GM19099 (cell line): ENCODE results near the gene ABHD8.

Source experiments
- POLR2A ChIP-seq: IDR thresholded peaks from 3 replicates; pipeline ENCODE4 v1.6.1; 2011; ENCODE audit warnings: low read depth; ENCODE audit not compliant: insufficient read length; ENCODE audit errors: extremely low read depth

Gene ABHD8

DNA sequence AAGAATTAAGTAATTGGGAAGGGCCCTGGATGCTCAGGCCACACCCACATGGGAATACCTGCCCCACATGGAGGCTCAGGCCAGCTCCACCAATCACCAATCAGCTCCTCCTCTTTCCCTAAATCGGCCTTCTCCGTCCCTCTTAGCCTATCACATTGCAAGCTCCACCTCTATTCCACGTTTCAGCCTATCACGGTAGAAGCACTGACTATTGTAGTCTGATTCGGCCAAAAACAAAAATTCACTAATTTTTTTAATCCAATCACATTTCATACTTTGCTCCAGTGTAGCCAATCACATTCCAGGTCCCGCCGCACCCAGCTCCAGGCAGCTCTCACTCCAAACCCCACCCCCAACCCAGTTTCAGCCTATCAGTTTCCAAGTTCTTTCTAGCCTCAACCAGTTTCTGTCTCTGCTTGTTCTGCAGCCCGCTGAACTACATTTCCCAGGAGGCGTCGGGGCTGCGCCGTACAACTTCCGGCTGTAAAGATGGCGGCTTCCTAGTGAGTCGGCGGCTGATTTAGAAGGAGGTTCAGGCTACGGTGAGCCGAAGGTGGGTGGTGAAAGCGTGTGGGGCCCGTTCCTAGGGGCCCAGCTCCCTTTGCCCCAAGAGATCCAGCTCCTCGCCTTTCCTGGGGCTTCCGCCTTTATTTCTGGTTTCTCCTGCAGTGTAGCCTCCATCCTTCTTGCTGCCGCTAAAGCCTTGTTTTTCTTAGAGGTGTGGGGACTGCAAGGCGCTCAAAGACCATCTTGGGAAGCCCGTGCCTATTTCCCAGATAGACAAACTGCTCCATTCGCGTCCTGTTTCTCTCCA lies 36.0 kb downstream of the ABHD8 start, which contains the start of gene BABAM1:
Gene BABAM1, plus strand, starts transcription at position 469 of the 814 bp plus-strand sequence. CDS start 1,364 bp downstream, outside the sequence.
- peak; percentile 78 for TF ChIP-seq POLR2A

DNA sequence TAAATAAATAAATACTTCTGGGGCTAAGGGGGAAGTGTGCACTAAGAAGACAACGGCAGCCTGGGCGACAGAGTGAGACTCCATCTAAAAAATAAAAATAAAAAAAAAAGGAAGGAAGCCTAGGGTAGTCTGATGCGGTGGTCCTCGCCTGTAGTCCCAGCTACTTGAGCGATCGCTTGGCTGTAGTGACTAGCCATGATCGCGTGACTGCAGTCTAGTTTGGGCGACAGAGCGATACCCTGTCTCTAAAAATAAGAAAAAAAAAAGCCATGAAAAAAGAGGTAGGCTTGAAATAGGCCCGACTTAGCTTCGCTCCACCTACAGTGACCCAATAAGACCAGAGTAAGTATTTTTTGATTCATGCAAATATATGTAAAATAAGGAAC lies 36.6 kb downstream of the ABHD8 start:
- TF ChIP-seq POLR2A, result peak; percentile 53

DNA sequence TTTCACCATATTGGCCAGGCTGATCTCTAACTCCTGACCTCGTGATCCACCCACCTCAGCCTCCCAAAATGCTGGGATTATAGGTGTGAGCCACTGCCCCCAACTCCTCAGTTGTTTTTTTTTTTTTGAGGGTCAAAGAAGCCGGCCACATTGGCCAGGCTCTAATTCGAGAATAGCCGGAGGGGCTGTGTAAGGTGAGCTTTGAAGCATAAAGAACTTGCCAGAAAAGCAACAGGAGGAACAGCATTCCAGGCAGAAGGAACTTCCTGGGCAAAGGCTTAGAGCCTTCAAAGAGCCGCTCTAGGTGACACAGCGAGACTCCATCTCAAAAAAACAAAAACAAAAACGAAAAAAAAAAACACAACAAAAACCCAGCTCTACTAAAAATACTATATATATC lies 37.2 kb downstream of the ABHD8 start:
- no peak for TF ChIP-seq POLR2A

DNA sequence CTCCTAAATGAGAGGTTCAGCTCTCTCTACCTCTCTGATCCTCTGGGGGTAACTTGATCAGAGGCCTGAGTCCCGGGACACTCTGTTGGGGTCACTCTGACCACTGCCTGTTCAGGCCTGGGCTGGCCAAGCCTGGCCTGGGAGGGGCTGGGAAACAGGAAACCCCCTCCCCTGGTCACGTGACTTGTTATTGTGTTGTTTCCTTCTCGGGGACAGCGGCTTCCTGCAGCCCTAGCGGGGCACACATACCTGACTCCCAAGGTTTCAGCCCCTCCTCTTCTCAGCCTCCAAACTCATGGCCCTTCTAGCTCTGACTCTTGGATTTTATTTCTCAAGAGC lies 38.6 kb downstream of the ABHD8 start, which contains the start of gene USHBP1:
Gene USHBP1, minus strand, starts transcription at position 105 of the 339 bp plus-strand sequence. CDS start 446 bp downstream, outside the sequence.
- no peak for TF ChIP-seq POLR2A

DNA sequence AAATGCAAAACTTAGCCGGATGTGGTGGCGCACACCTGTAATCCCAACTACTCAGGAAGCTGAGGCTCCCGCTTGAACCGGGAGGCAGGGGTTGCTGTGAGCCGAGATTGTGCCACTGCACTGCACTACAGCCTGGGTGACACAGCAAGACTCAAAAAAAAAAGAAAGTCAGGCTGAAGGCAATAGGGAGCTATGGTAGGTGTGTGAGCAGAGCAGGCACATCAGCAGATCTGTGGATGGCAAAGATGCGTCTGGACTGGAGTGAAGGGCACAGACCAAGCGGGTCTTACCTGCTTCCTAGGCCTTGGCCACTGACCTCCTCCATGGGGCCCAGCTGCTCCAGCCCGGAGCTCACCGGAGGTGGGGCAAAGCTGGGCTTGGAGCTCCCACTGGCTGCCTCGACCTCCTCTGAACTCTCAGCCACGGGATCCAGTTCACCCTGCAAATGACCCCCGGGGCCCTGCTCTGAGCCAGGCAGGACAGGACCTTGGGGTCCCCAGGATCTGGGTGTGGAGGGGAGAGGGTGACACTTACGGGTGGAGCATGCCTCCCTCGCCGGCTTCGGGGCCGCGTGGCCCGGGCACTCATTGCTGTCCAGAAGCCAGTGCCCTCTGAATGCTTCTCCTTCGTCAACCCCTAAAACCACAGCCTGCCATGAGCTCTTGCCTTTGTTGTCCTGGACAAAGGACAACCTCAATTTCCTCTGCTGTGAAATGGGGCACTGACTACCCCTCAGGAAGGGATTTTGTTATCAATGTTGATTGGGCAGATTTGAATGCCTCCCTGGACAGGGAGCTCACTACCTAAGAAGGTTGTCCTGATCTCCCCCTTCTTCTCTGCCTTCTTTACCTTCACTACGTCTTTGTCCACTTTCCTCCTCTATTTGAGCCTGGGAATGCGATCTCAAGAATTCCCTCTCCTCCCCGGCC lies 39.2 kb downstream of the ABHD8 start:
- TF ChIP-seq POLR2A, result no peak

DNA sequence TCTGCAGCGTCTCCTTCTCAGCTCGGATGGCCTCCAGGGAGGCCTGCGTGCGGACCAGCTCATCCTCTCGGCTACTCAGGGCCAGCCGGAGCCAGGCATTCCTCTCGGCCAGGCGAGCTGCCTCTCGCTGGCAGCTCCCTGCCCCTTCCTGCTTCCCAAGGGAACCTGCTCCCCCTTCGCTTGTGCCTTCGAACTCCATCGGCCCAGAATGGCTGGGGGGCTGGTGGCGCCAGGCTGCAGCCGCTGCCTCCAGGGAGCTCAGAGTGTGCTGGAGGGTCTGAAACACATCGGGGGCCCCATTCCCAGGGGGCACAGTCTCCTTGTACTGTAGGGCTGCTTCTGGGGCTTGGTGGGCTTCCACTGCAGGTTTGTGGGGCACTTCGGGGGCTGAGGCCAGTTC lies 40.7 kb downstream of the ABHD8 start:
- TF ChIP-seq POLR2A, result no peak

DNA sequence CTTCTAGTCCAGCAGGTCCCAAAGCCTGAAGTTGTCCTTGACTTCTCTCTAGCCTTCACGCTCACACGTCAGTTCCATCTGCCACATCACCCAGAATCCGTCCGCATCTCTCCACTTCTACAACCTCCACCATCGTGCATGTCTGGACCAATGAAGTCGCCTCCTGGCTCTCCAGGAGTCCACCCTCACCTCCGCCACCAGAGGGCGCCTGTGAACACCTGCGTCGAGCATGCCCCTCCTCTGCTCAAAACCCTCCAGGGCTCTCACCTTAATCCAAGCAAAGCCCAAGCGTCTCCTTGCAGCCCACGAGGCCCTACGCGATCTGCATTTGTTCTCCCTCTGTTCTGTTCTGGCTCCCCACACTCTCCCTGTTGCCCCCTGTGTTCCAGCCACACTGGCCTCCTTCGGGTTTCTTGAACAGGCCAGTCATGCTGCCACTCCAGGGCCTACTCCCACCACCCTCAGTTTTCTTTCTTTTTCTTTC lies 42.3 kb downstream of the ABHD8 start:
- TF ChIP-seq POLR2A, result no peak

DNA sequence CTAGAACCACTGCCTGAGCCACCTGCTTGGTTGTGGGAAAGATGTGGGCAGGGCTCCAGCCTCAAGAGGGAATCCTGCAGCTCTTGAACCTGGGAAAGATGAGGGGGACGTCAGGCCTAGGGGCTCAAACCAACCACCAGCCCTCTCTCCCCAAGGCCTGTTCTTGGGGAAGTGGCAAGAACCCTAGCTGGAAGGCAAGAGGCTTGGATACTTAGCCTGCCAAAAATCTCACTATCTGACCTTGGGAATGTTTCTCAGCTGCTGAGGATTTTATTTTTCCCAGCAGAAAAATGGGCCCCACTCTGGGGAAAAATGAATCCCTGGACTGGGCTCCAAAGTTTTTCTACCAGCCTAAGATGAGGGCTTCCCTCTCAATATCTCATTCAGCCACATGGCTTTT lies 43.3 kb downstream of the ABHD8 start:
- no peak for TF ChIP-seq POLR2A

DNA sequence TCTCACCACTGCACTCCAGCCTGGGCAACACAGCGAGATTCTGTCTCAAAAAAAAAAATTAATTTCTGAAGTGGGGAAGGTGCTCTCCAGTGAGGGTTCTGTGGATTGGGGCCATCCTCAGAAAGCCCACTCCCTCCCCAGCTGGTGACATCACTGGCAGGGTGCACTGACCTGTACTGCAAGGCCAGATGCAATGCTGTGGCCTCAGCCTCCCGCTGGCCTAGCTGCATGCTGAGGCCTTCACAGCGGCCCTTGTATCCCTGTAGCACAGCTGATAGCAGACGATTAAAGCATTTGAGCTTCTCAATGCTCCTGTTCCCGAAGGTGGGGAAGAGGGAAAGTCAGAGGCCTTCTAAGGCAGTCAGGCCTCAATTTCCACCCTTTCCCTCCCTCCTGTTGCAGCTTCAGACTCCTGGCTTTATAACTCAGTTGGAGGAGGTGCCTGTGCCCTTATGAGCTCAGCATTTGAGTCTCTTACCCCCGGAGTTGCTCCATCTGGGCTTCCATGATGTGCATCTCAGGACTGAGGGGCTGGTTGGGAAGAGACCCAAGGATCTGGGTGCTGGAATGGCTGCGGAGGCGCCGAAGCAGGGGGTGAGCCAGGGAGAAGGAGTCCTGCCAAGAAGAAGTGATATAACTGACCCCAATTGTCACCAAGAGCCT lies 44.0 kb downstream of the ABHD8 start:
- no peak for TF ChIP-seq POLR2A

DNA sequence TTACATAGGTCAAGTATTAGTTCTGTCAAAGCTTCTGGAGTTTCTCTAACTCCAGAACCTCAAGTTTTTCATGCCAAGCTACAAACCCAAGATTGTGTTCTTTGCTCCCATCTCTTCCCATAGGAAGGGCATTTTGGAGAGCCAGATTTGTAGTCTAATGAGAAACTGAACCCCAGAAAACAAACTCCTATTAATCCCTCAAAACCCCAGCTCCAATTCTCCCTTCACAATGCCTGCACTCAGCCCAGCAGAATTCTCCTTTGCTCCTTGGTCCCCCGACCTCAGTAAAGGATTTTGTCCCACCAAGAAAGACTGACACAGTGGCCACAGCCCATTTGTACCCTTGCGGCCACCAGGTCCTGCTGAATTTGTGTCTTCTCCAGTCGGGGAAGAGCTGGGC lies 47.1 kb downstream of the ABHD8 start:
- TF ChIP-seq POLR2A, result no peak

DNA sequence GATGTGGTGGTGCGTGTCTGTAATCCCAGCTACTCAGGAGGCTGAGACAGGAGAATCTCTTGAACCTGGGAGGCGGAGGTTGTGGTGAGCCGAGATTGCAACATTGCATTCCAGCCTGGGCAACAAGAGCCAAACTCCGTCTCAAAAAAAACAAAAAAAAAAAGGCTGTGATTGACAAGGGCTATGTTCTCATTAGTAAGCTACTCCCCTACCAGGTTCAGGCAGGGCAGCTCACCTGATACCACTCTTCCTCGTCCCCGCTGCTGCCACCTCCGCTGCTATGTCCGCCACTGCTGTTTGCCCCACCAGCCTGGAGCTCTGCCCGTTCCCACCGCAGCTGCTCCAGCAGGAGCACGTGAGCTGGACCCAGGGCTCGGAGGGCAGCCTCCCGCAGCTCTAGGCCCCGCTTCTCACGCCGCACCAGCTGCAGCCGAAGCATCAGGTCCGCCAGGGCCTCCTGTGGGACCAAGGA lies 48.0 kb downstream of the ABHD8 start:
- no peak for TF ChIP-seq POLR2A

DNA sequence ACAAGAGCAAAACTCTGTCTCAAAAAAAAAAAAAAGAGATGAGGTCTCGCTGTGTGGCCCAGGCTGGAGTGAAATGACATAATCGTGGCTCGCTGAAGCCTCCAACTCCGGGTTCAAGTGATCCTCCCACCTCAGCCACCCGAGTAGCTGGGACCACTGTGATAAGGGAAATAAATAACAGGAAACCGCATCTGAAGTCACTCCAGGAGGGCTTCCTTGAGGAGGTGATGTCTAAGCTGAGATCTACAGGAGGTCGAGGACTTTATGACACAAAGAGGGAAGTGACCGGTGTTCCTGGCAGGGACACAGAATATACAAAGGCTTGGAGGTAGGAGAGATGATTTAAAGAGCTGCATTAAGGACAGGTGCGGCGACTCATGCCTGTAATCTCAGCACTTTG lies 48.6 kb downstream of the ABHD8 start:
- TF ChIP-seq POLR2A, result no peak

DNA sequence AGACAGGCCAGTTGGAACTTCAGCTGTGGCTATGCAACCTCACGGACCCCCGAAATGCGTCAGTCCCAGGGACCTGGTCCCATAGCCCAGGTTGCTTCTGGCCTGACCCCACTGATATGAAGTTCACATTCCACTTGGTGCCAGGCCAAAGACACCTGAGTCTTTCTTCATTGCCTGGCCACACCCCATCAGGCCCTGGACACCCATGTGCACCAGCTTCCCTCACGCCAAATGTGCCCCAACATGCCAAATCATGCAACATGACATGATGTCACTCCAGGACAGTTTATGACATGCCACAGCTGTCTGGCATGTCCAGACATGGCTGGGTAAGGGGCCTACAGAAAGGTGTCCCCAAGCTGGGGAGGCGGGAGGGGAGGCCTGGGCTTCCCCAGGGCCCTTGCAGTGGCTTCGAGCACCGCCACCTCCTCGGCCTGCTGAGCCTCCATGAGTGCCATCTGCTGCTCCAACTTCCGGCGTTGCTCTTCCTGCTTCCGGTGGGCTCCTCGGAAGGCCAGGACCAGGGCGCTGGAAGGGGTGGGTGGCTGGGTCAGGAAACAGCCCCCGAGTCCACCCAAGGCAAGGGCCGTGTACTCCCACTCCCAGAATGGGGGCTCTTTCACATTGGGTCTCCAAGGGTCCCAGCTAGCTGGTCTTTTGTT lies 53.2 kb downstream of the ABHD8 start:
- no peak for TF ChIP-seq POLR2A

DNA sequence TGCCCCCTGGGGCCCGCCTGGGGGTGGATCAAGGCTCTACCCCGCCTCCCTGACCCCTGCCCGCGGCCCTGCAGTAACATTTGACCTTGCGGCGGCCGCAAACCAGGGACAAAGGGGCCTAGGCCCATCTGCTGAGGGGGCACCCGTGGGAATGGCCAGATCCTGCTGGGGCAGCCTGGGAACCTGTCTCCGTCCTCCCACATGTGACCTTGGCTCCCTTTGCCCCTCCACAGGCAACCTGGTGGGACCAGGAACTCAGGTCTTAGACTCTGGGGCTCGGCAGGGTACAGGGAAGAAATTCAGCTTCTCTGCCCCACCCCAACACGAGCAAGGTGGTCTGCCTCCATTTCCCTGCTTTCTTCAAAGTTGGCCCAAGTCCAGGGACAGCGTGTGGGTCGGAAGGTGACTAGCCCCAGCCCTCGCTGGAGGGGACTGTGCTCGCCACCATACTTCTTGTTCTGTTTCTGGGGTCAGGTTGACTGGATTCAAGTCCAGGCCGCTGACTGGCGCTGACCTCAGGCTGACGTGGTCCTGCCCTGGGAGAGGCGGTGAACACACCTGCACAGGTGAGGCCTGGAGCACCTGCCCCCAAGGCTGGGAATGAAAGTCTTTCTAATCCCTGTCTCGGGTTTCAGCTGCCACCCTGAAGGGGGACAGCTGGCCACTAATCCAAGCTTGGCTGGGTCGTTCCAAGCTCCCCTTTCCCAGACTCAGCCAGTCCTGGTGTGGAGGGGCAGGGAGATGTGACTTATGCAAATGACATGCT lies 55.0 kb downstream of the ABHD8 start:
- no peak for TF ChIP-seq POLR2A
